Liver (tissue), 3 donors: ENCODE measurements around the gene PRDM5.

Experiments
- EGR1 ChIP-seq, 2 donors: IDR thresholded peaks; 2 replicates each; pipeline ENCODE4 v1.6.1; 2016 to 2018; ENCODE audit warnings: antibody characterized with exemption in 2 of 2, low read depth in 2 of 2
- GABPA ChIP-seq, 2 donors: IDR thresholded peaks in 1 of 2; conservative IDR thresholded peaks in 1 of 2; 2 replicates each; pipeline ENCODE4 v1.6.1; 2016; ENCODE audit warnings: antibody characterized with exemption in 2 of 2, mild to moderate bottlenecking in 1 of 2, moderate library complexity in 1 of 2
- JUND ChIP-seq, 2 donors: IDR thresholded peaks; 2 replicates each; pipeline ENCODE4 v1.6.1; 2016; ENCODE audit warnings: antibody characterized with exemption in 2 of 2
- MAX ChIP-seq: IDR thresholded peaks from 2 replicates; pipeline ENCODE4 v1.6.1; 2016; ENCODE audit warnings: antibody characterized with exemption
- RAD21 ChIP-seq, 2 donors: IDR thresholded peaks; 2 replicates each; pipeline ENCODE4 v1.6.1; 2016; ENCODE audit warnings: antibody characterized with exemption in 2 of 2, mild to moderate bottlenecking in 2 of 2
- RXRA ChIP-seq, 2 donors: IDR thresholded peaks; 2 replicates each; pipeline ENCODE4 v1.6.1; 2017 to 2018; ENCODE audit warnings: antibody characterized with exemption in 2 of 2, mild to moderate bottlenecking in 1 of 2
- TAF1 ChIP-seq: conservative IDR thresholded peaks from 2 replicates; pipeline ENCODE4 v1.6.1; 2016; ENCODE audit warnings: antibody characterized with exemption, mild to moderate bottlenecking
- YY1 ChIP-seq: IDR thresholded peaks from 2 replicates; pipeline ENCODE4 v1.6.1; 2016; ENCODE audit warnings: antibody characterized with exemption, mild to moderate bottlenecking
- TF ChIP-seq, protein P1 (sequence below): IDR thresholded peaks from 2 replicates; pipeline ENCODE4 v1.6.1; 2016; ENCODE audit warnings: antibody characterized with exemption
- TF ChIP-seq, protein P2 (sequence below): fragments of 150-350 bp; IDR thresholded peaks from 2 replicates; pipeline ENCODE4 v1.5.1; 2017; ENCODE audit warnings: improper control_type of control experiment, low read depth, low read length; ENCODE audit not compliant: missing input control
- TF ChIP-seq, protein P3 (sequence below): IDR thresholded peaks from 2 replicates; pipeline ENCODE4 v1.6.1; 2016; ENCODE audit warnings: antibody characterized with exemption, mild to moderate bottlenecking
- donor health status: healthy.
- donor health status: healthy.

- TF ChIP-seq MAX (no peak), RXRA (IDR thresholded peaks at IDR 0.05) (no peak), GABPA (IDR thresholded peaks at IDR 0.05 in 1 of 2, conservative IDR thresholded peaks at IDR 0.05 in 1 of 2) (no peak), TAF1 (no peak), YY1 (no peak), RAD21 (IDR thresholded peaks at IDR 0.05) (no peak), JUND (IDR thresholded peaks at IDR 0.05) (no peak), EGR1 (IDR thresholded peaks at IDR 0.05; ENCODE audit: low read depth in 2 of 2) (no peak)
- TF ChIP-seq, protein P1, sequence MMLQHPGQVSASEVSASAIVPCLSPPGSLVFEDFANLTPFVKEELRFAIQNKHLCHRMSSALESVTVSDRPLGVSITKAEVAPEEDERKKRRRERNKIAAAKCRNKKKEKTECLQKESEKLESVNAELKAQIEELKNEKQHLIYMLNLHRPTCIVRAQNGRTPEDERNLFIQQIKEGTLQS, result no peak
- TF ChIP-seq, protein P2, sequence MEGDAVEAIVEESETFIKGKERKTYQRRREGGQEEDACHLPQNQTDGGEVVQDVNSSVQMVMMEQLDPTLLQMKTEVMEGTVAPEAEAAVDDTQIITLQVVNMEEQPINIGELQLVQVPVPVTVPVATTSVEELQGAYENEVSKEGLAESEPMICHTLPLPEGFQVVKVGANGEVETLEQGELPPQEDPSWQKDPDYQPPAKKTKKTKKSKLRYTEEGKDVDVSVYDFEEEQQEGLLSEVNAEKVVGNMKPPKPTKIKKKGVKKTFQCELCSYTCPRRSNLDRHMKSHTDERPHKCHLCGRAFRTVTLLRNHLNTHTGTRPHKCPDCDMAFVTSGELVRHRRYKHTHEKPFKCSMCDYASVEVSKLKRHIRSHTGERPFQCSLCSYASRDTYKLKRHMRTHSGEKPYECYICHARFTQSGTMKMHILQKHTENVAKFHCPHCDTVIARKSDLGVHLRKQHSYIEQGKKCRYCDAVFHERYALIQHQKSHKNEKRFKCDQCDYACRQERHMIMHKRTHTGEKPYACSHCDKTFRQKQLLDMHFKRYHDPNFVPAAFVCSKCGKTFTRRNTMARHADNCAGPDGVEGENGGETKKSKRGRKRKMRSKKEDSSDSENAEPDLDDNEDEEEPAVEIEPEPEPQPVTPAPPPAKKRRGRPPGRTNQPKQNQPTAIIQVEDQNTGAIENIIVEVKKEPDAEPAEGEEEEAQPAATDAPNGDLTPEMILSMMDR, result no peak
- TF ChIP-seq, protein P3, sequence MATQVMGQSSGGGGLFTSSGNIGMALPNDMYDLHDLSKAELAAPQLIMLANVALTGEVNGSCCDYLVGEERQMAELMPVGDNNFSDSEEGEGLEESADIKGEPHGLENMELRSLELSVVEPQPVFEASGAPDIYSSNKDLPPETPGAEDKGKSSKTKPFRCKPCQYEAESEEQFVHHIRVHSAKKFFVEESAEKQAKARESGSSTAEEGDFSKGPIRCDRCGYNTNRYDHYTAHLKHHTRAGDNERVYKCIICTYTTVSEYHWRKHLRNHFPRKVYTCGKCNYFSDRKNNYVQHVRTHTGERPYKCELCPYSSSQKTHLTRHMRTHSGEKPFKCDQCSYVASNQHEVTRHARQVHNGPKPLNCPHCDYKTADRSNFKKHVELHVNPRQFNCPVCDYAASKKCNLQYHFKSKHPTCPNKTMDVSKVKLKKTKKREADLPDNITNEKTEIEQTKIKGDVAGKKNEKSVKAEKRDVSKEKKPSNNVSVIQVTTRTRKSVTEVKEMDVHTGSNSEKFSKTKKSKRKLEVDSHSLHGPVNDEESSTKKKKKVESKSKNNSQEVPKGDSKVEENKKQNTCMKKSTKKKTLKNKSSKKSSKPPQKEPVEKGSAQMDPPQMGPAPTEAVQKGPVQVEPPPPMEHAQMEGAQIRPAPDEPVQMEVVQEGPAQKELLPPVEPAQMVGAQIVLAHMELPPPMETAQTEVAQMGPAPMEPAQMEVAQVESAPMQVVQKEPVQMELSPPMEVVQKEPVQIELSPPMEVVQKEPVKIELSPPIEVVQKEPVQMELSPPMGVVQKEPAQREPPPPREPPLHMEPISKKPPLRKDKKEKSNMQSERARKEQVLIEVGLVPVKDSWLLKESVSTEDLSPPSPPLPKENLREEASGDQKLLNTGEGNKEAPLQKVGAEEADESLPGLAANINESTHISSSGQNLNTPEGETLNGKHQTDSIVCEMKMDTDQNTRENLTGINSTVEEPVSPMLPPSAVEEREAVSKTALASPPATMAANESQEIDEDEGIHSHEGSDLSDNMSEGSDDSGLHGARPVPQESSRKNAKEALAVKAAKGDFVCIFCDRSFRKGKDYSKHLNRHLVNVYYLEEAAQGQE, result no peak
Measured at GRCh38 chr4:120870279-120870673, 52.2 kb downstream of the PRDM5 start.
